ENCODE results near the gene ZNRF3.

ZNRF3 gene

DNA sequence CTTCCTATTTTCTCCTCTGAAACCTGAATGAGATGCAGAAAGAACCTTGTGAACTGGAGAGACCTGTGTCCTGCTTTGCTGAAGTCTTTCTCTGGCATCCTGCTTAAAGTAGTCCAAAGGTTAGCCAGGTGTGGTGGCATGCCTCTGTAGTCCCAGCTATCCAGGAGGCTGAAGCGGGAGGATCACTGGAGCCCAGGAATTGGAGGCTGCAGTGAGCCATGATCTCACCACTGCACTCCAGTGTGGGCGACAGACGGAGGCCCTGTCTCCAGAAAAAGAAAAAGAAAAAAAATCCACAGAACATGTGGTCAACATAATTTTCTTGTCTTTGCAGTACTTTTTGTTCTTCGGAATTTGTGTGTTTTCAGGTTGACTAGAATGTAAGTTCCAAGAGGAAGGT is 187.1 kb downstream of the ZNRF3 start:
- in situ Hi-C loops (cut with HindIII; ENCODE audit: low sequenced_read_pairs): no loop called here
- no peak for TF ChIP-seq CTCF (IDR thresholded peaks at IDR 0.05; ENCODE audit: low read depth, low read length, missing control alignments)
- H3K4me3 ChIP-seq (ENCODE audit: low read depth, low read length): no peak overlapping the region
- no peak for DNase-seq (ENCODE audit: low read depth)

- no peak for TF ChIP-seq CTCF (IDR thresholded peaks at IDR 0.05; ENCODE audit: low read depth, low read length, missing control alignments)
- H3K4me3 ChIP-seq (ENCODE audit: low read depth, low read length): peak overlapping the region; percentile 20
- no peak for DNase-seq (ENCODE audit: low read depth)
- in situ Hi-C loops (cut with HindIII; ENCODE audit: low sequenced_read_pairs): no loop called here
Observed at GRCh38 chr22:29071261-29072045, 188.1 kb downstream of the ZNRF3 start.

- peak overlapping the region; percentile 56 for H3K4me3 ChIP-seq (ENCODE audit: low read depth, low read length)
- in situ Hi-C loops (cut with HindIII; ENCODE audit: low sequenced_read_pairs): no loop called here
- no peak for DNase-seq (ENCODE audit: low read depth)
- TF ChIP-seq CTCF (IDR thresholded peaks at IDR 0.05; ENCODE audit: low read depth, low read length, missing control alignments): no peak
Observed at GRCh38 chr22:29072193-29072978, 189.0 kb downstream of the ZNRF3 start.

DNA sequence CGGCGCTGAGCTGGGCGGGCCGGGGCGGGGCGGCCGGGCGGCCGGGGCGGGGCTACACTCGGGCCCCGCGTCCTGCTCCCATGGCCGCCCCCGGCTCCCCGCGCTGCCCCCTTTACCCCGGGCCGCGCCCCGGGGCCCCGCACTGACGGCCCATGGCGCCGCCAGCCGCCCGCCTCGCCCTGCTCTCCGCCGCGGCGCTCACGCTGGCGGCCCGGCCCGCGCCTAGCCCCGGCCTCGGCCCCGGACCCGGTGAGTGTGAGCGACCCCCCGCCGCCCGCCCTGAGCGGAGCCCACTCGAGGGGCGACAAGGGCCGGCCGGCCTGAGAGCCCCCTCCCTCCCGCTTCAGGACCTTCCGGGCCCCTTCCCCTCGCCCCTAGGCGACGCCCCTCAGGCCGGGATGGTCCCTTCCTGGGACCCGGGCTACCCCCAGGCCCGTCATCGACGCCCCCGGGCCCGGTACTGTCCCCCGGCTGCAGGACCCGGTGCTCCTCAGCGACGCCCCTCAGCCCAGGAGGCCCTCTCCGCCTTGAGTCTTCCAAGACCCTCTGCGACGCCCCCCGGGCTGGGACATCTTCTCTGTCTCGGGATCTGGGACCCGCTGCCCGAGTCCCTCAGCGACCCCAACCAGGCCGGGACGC is 189.7 kb downstream of the ZNRF3 start, which contains the start of gene KREMEN1:
KREMEN1 (plus strand) TSS at position 57 of the 639 bp plus-strand sequence; CDS start at position 153, 96 bp downstream.
- in situ Hi-C loops (cut with HindIII; ENCODE audit: low sequenced_read_pairs): no loop called here
- no peak for TF ChIP-seq CTCF (IDR thresholded peaks at IDR 0.05; ENCODE audit: low read depth, low read length, missing control alignments)
- no peak for DNase-seq (ENCODE audit: low read depth)
- H3K4me3 ChIP-seq (ENCODE audit: low read depth, low read length): peak within 1 kb of the TSS; percentile 56

- in situ Hi-C loops (cut with HindIII; ENCODE audit: low sequenced_read_pairs): no loop called here
- H3K4me3 ChIP-seq (ENCODE audit: low read depth, low read length): peak overlapping the region; percentile 56
- no peak for DNase-seq (ENCODE audit: low read depth)
- no peak for TF ChIP-seq CTCF (IDR thresholded peaks at IDR 0.05; ENCODE audit: low read depth, low read length, missing control alignments)
Observed at GRCh38 chr22:29073618-29074275, 190.4 kb downstream of the ZNRF3 start.

GRCh38 chr22:29074276-29074772 is 191.0 kb downstream of the ZNRF3 start:
- in situ Hi-C loops (cut with HindIII; ENCODE audit: low sequenced_read_pairs): no loop called here
- DNase-seq (ENCODE audit: low read depth): no peak
- H3K4me3 ChIP-seq (ENCODE audit: low read depth, low read length): peak overlapping the region; percentile 56
- TF ChIP-seq CTCF (IDR thresholded peaks at IDR 0.05; ENCODE audit: low read depth, low read length, missing control alignments): no peak

All from astrocyte of the cerebellum (primary cell).